GM12874 (cell line): ENCODE measurements around the gene CNPY1.

Experiments used
- CTCF ChIP-seq: IDR thresholded peaks from 2 replicates; pipeline ENCODE4 v1.5.1; 2011; ENCODE audit warnings: low read depth, mild to moderate bottlenecking, control low read depth, low read length, moderate library complexity; ENCODE audit not compliant: insufficient read depth

Gene CNPY1

GRCh38 chr7:155455132-155455693, 91.1 kb downstream of the CNPY1 start:
- TF ChIP-seq CTCF = no peak

- no peak for TF ChIP-seq CTCF
Measured at GRCh38 chr7:155454183-155455112, 91.9 kb downstream of the CNPY1 start.

DNA sequence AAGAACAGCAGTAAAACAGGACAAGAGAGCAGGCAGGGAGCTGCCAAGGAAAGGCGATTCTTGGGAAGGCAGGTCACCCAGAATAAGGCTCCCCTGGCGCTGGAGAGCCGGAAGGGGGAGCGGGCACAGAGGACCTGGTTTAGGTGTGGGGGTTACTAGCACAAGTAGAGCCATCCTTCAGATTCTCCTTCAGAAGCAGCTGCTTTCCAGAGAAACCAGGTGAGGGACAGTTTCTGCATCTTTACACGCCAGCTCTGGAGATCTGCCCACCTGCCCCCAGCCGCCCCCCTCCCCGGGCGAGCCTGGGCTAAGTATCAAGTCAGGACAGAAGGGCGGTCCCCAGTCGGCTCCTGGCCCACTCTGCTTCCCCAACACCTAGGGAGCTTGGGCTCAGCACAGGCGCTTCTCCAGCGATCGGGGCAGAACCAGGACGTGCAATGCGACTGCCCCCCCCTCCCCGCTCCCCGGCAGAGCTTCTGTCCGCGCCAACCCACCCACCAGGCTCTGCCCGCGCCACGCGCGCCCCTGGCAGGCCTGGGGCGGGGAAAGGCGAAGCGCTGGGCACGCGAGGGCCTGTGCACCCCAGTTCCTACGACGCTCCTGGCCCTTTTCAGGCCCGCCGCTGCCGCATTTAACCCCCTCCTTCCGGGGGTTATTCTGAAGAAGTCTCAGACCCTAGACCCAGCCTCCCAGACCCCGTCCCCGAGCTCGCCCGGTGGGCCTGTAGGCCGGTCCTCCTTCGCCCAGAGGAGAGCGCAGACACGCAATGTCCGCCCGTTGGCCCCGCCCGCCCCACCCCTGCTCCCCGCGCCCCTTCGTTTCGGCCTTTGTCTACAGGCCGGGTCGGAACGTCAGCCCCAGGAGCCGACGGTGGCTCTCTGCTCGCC, 92.8 kb downstream of the CNPY1 start:
- no peak for TF ChIP-seq CTCF

DNA sequence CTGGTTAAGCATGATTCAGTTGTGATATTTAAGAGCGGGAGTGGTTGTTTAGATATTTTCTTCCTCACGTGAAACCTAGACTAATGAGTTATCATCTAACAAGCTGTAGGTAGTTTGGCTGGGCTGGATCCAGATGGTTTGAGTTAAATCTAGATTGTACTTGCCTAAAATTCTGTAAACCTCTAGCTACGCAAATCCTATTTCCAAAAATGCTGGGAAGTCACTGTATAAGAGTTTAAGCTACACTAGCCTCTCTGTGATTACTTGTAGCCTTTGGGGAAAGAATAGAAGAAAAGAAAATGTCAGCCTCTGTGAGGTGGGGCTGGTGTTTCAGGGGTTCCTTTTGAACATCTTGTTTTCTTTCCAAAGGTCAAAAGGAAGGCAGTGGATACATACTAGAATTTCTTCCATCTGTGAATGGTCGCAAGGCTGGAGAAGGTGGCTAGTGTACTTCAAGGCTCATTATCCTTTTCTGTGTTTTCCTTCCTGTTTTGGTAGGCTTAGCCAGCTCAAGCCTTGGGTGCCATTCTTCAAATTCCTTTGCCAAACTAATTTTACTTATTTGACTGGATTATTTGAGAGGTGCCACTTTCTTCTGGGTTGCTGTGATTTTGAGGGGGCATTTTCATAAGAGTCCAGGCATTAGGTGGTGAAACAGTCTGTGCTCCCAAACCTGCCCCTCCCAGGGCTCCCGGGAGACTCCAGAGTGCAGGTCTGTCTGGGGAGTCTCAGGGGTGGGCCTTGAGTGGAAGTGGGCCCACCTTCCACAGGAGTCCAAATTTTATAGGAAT, 93.7 kb downstream of the CNPY1 start:
- TF ChIP-seq CTCF = no peak

- no peak for TF ChIP-seq CTCF
Measured at GRCh38 chr7:155451840-155452239, 94.5 kb downstream of the CNPY1 start.
